Parathyroid adenoma (tissue), 2 donors: ENCODE measurements around the gene TNFRSF9.

Experiments used
- H2AFZ ChIP-seq: fragments of 300-600 bp; sonication (generic); one replicate; pipeline ENCODE4 v1.7.0; 2017; ENCODE audit warnings: antibody characterized with exemption, mild to moderate bottlenecking
- H3K27ac ChIP-seq: fragments of 300-600 bp; sonication (generic); one replicate; pipeline ENCODE4 v1.7.0; 2017
- H3K27me3 ChIP-seq: fragments of 300-600 bp; sonication (generic); one replicate; pipeline ENCODE4 v1.7.0; 2017; ENCODE audit warnings: low read length; ENCODE audit not compliant: control insufficient read depth, insufficient read depth
- H3K36me3 ChIP-seq: fragments of 300-600 bp; sonication (generic); one replicate; pipeline ENCODE4 v1.7.0; 2017; ENCODE audit warnings: low read length; ENCODE audit not compliant: control insufficient read depth, insufficient read depth
- H3K4me1 ChIP-seq: fragments of 300-600 bp; sonication (generic); one replicate; pipeline ENCODE4 v1.7.0; 2017; ENCODE audit warnings: control low read depth
- H3K4me2 ChIP-seq: fragments of 300-600 bp; sonication (generic); one replicate; pipeline ENCODE4 v1.7.0; 2017; ENCODE audit warnings: low read length
- H3K4me3 ChIP-seq: fragments of 300-600 bp; sonication (generic); one replicate; pipeline ENCODE4 v1.7.0; 2017; ENCODE audit warnings: low read depth, low read length
- H3K79me2 ChIP-seq: fragments of 300-600 bp; sonication (generic); one replicate; pipeline ENCODE4 v1.7.0; 2017; ENCODE audit warnings: control low read depth
- H3K9ac ChIP-seq: fragments of 300-600 bp; sonication (generic); one replicate; pipeline ENCODE4 v1.7.0; 2017; ENCODE audit warnings: mild to moderate bottlenecking
- H3K9me3 ChIP-seq: fragments of 300-600 bp; sonication (generic); one replicate; pipeline ENCODE4 v1.7.0; 2017; ENCODE audit warnings: low read length; ENCODE audit not compliant: control insufficient read depth
- TF ChIP-seq, protein P1 (sequence below): fragments of 300-600 bp; sonication (generic); IDR thresholded peaks from one replicate; pipeline ENCODE4 v1.7.0; 2017; ENCODE audit warnings: antibody characterized with exemption, mild to moderate bottlenecking
- donor health status: primary hyperparathyroidism.

TNFRSF9 gene

DNA sequence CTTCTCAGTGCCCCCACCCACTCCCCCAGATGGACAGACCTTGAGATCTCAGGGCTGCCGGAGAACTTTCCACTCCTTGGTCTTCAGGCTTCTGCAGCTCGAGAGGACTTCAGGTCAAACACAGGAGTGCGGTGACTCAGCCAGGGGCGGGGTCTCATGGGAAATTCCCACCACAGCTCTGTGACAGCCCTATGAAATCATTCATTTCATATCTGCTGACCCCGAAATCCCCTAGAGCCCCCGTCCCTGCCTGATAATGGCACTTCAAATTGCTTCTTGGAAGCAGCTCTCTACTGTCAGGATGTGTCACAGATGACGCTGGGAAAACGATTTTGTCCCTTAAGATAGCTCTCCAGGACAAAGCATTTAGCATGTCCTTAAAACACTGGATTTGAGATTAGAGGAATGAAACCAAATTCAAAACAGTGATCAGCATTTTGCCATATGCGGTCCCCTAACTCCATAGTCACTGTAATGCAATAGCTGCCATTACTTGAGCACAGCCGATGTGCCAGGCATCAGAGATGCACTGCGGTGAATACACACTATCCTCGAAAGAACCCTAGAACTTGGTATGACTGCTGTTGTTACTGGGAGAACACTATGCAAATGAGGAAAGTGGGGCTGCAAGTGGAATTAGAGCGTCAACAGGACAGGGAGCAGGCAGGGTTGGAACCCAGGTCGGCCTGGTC is at the start of gene TNFRSF9:
TNFRSF9 (minus strand) TSS at position 95 of the 692 bp plus-strand sequence. CDS start 845 bp downstream, outside the sequence.
- TF ChIP-seq, protein P1, sequence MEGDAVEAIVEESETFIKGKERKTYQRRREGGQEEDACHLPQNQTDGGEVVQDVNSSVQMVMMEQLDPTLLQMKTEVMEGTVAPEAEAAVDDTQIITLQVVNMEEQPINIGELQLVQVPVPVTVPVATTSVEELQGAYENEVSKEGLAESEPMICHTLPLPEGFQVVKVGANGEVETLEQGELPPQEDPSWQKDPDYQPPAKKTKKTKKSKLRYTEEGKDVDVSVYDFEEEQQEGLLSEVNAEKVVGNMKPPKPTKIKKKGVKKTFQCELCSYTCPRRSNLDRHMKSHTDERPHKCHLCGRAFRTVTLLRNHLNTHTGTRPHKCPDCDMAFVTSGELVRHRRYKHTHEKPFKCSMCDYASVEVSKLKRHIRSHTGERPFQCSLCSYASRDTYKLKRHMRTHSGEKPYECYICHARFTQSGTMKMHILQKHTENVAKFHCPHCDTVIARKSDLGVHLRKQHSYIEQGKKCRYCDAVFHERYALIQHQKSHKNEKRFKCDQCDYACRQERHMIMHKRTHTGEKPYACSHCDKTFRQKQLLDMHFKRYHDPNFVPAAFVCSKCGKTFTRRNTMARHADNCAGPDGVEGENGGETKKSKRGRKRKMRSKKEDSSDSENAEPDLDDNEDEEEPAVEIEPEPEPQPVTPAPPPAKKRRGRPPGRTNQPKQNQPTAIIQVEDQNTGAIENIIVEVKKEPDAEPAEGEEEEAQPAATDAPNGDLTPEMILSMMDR: no peak
- Histone ChIP-seq H3K4me2 (no peak within 1 kb of the TSS), H3K27me3 (no peaks in the 10 kb centered on the region), H3K79me2 (no peaks in the 10 kb centered on the region), H3K4me1 (no peaks in the 10 kb centered on the region), H3K27ac (no peak within 1 kb of the TSS), H3K9ac (no peak within 1 kb of the TSS), H2AFZ (no peak within 1 kb of the TSS), H3K4me3 (no peak within 1 kb of the TSS), H3K36me3 (no peaks in the 10 kb centered on the region), H3K9me3 (no peaks in the 10 kb centered on the region)

DNA sequence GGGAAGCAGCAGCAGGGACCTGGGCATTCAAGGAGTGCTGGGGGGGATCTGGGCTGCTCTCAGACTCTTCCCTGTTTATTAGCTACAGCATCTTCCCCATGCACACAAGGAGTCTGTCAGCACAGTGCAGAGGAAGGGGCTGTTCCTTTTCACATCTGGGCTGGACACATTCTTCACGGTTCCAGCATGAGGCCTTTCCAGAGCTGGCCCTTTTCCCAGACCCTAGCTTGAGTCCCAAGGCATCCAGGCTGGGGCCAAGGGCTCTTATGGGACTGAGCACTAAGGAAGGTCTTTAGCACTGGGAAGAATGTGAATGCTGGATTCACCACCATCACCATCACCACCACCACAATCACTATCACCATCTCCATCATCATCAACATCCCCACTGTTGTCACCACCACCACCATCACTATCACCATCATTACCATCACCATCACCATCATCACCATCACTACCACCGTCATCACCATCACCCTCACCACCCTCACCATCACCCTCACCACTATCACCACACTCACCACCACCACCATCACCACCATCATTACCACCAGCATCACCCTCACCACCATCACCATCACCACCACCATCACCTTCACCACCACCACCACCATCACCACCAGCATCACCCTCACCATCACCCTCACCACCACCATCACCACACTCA is 49.3 kb upstream of the TNFRSF9 start:
- TF ChIP-seq, protein P1: no peak
- no peaks in the 10 kb centered on the region for H3K79me2 ChIP-seq
- no peaks in the 10 kb centered on the region for H3K36me3 ChIP-seq
- H3K9ac ChIP-seq: no peak overlapping the region
- H3K4me2 ChIP-seq: no peak overlapping the region
- no peak overlapping the region for H3K27ac ChIP-seq
- no peaks in the 10 kb centered on the region for H3K9me3 ChIP-seq
- no peak overlapping the region for H3K4me3 ChIP-seq
- no peak overlapping the region for H2AFZ ChIP-seq
- H3K27me3 ChIP-seq: no peaks in the 10 kb centered on the region
- no peaks in the 10 kb centered on the region for H3K4me1 ChIP-seq

DNA sequence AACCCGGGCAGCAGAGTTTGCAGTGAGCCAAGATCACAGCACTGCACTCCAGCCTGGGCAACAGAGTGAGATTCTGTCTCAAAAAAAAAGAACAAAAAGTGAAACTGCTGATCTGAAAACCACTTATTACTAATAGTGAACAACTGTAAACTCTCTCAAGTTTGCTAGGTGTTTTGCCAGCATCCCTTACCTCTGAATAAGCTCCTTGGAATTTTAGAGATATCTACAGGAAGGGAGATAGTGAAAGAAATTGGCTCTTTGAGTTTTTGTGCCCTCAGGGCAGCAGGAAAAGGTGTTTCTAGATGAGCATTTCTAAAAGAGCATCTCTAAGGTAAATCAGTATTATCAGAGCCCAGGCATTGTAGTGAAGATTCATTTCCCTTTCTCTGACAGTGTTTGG is 47.9 kb upstream of the TNFRSF9 start:
- H3K36me3 ChIP-seq: no peaks in the 10 kb centered on the region
- peaks cover 2% of the 10 kb centered on the region for H3K79me2 ChIP-seq
- no peak overlapping the region for H3K4me3 ChIP-seq
- no peak overlapping the region for H3K4me2 ChIP-seq
- TF ChIP-seq, protein P1: no peak
- H2AFZ ChIP-seq: no peak overlapping the region
- H3K4me1 ChIP-seq: no peaks in the 10 kb centered on the region
- no peak overlapping the region for H3K27ac ChIP-seq
- no peaks in the 10 kb centered on the region for H3K9me3 ChIP-seq
- H3K27me3 ChIP-seq: no peaks in the 10 kb centered on the region
- H3K9ac ChIP-seq: no peak overlapping the region

DNA sequence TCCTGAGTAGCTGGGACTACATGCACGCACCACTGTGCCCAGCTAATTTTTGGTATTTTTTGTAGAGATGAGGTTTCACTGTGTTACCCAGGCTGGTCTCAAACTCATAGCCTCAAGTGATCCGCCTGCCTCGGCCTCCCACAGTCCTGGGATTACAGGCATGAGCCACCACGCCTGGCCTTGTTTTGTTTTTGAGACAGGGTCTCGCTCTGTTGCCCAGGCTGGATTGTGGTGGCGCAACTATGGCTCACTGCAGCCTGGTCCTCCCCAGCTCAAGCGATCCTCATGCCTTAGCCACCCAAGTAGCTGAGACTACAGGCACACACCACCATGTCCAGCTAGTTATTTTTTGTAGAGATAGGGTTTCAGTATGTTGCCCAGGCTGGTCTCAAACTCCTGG is 46.9 kb upstream of the TNFRSF9 start:
- Histone ChIP-seq H3K9ac (no peak overlapping the region), H3K27me3 (no peaks in the 10 kb centered on the region), H3K36me3 (no peaks in the 10 kb centered on the region), H3K4me3 (no peak overlapping the region), H3K4me2 (no peak overlapping the region), H3K4me1 (peaks cover under 1% of the 10 kb centered on the region), H3K27ac (no peak overlapping the region), H3K79me2 (peaks cover 5% of the 10 kb centered on the region), H2AFZ (no peak overlapping the region), H3K9me3 (no peaks in the 10 kb centered on the region)
- TF ChIP-seq, protein P1: no peak
